ENCODE results near the gene CDHR1.
"Not testable (repeated sequence)": the region's sequence is repeated elsewhere in the genome, so short reads cannot be mapped to it uniquely, and the experiment has no call there.

CDHR1 gene

DNA sequence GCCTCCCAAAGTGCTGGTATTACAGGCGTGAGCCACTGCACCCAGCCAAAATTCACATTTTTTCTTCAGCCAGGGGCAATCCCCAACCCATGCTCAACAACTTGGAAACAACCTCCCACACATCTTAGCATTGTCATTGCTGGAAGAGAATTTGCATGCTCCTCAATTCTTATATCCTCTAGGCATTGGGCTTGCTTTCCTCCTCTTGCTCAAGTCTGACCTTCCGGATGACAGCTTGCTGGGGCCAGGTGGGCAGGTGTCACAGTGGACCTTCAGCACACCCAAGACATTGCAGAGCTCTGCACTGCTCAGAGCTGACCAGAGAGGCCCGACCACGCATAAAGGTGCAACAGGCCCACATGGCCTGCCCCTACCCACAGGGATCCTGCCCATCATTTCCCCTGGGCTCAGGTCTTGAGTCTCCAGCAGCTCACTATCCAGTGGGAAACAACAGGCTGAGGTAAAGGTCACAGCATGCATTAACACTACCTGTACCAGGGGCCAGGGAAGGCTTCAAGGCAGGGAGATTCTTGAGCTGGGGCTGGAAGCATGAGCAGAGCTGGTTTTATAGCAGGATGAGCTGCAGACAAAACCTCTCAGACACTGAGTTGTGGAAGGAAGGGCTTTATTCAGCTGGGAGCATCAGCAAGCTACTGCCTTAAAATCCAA lies 27.6 kb upstream of the CDHR1 start:
- TF ChIP-seq, protein P1, sequence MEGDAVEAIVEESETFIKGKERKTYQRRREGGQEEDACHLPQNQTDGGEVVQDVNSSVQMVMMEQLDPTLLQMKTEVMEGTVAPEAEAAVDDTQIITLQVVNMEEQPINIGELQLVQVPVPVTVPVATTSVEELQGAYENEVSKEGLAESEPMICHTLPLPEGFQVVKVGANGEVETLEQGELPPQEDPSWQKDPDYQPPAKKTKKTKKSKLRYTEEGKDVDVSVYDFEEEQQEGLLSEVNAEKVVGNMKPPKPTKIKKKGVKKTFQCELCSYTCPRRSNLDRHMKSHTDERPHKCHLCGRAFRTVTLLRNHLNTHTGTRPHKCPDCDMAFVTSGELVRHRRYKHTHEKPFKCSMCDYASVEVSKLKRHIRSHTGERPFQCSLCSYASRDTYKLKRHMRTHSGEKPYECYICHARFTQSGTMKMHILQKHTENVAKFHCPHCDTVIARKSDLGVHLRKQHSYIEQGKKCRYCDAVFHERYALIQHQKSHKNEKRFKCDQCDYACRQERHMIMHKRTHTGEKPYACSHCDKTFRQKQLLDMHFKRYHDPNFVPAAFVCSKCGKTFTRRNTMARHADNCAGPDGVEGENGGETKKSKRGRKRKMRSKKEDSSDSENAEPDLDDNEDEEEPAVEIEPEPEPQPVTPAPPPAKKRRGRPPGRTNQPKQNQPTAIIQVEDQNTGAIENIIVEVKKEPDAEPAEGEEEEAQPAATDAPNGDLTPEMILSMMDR (IDR thresholded peaks at IDR 0.05; ENCODE audit: insufficient read depth, low read depth, low read length, missing control alignments): no peak
- no peak overlapping the region for H3K4me3 ChIP-seq (ENCODE audit: low read length)
- no peak for DNase-seq (ENCODE audit: low read depth)

DNA sequence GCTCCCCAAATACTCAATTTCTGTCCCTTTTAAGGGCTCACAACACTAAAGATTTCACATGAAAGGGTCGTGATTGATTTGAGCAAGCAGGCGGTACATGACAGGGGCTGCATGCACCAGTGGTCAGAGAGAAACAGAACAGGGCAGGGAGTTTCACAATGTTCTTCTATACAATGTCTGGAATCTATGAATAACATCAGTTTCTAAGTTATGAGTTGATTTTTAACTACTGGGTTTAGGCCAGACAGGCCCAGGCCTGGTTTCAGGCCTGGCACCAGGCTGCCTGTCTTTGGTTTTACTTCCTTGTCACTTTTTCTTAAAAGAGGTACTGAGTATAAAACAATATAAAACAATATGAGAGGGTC lies 27.1 kb upstream of the CDHR1 start:
- H3K4me3 ChIP-seq (ENCODE audit: low read length); DNase-seq (ENCODE audit: low read depth): not testable (repeated sequence)

- DNase-seq (ENCODE audit: low read depth); H3K4me3 ChIP-seq (ENCODE audit: low read length): not testable (repeated sequence)
These were observed 26.0 kb upstream of the CDHR1 start for GRCh38 chr10:84168382-84168781.

- DNase-seq (ENCODE audit: low read depth): not testable (repeated sequence)
- H3K4me3 ChIP-seq (ENCODE audit: low read length): peak overlapping the region; percentile 45
These were observed 23.1 kb upstream of the CDHR1 start for GRCh38 chr10:84171237-84171636.

DNA sequence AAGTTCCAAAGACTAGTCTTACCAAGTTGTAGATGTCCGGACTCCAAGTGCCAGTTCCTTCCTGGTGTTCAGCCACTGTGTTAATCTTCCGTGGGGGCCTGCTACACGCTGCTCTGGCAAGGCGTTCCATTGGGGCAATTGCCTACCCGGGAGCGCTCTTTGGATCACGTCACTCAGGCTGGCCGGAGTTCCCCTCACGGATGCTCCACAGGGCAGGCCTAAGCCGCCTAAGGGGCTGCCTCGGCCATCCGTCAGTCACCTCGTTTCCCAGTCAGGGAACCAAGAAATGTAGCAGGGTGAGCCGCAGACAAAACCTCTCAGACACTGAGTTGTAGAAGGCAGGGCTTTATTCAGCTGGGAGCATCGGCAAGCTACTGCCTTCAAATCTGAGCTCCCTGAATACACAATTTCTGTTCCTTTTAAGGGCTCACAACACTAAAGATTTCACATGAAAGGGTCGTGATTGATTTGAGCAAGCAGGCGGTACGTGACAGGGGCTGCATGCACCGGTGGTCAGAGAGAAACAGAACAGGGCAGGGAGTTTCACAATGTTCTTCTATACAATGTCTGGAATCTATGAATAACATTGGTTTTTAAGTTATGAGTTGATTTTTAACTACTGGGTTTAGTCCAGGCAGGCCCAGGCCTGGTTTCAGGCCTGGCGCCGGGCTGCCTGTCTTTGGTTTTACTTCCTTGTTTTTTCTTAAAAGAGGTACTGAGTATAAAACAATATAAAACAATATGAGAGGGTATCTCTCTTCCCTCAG lies 22.5 kb upstream of the CDHR1 start:
- DNase-seq (ENCODE audit: low read depth): peak; percentile 69
- peak overlapping the region; percentile 45 for H3K4me3 ChIP-seq (ENCODE audit: low read length)

DNA sequence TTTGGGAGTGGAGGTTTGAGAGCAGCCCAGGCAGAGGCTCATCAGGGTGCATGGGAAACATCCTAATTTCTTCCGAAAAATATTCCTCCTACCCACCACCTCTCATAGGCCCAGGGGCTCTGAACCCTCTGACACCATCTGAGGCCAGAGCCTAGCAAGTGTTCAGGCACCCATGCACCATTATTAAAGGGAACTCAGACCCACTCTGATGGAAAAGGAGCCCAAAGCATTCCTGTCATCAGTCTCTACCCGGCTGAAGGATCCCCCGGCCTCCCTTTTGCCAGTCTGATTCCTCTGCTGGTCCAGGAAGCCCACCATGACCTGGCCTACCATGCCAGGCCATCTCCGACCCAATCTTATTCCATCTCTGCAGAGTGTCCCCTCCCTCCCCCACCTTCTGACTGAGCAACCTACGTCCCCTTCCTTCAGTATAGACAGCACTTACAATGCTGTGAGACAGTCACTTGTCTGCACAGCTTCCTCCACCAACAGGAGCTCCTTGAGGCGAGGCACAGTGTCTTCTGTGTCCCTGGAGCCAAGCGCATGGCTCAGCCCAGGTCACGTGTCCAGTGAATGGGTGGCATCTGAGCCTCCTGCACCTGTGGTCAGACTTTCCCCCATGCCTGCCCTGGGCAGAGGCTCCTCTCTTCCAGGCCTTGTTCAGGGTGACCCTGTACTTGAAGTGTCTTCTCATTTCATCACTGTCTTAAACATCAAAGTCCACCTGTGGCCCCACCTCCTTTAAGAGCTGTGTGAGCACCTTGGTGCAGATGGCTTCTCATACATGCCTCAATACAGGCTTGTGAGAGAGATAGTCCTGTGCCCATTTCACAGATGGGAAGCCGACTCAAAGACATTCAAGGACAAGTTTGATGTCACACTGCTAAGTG lies 21.6 kb upstream of the CDHR1 start:
- DNase-seq (ENCODE audit: low read depth): no peak
- TF ChIP-seq, protein P1 (IDR thresholded peaks at IDR 0.05; ENCODE audit: insufficient read depth, low read depth, low read length, missing control alignments): no peak
- no peak overlapping the region for H3K4me3 ChIP-seq (ENCODE audit: low read length)

DNA sequence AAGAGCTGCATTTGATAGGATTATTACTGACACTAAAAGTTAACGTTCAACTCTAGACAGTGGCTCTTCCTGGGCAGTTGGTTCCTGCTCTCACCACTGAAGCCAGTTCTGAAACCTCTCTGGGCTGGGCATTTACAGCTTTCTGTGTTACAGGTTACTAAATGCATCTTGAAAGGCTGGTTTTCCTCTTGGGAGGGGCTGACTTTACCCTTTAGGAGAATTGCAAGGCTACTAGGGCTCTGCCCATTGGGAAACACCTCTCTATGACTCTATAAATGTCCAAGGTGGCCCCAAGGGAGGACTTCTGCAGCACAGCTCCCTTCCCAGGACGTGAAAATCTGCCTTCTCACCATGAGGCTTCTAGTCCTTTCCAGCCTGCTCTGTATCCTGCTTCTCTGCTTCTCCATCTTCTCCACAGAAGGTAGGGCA lies 20.8 kb upstream of the CDHR1 start, which contains the start of gene GPR15LG:
TSS of gene GPR15LG (plus strand) at position 301 of the 429 bp plus-strand sequence. CDS start at position 352, 51 bp downstream.
- TF ChIP-seq, protein P1 (IDR thresholded peaks at IDR 0.05; ENCODE audit: insufficient read depth, low read depth, low read length, missing control alignments): no peak
- DNase-seq (ENCODE audit: low read depth): peak; percentile 61

GRCh38 chr10:84175436-84175835 lies 18.9 kb upstream of the CDHR1 start:
- TF ChIP-seq, protein P1 (IDR thresholded peaks at IDR 0.05; ENCODE audit: insufficient read depth, low read depth, low read length, missing control alignments): no peak
- H3K4me3 ChIP-seq (ENCODE audit: low read length): peak overlapping the region; percentile 53
- DNase-seq (ENCODE audit: low read depth): no peak

More for the DNA sequence above, 20.8 kb upstream of the CDHR1 start, which contains the start of gene GPR15LG:
- H3K4me3 ChIP-seq (ENCODE audit: low read length): peak within 1 kb of the TSS; percentile 53

Data from epithelial cell of esophagus (primary cell).